Thyroid gland (tissue), 4 donors: Measurements from ENCODE around the gene CDH2.

Experiments
- CTCF ChIP-seq, 6 experiments: fragments of 200-600 bp in 3 of 6; fragments of 450-650 bp in 3 of 6; sonication (generic) in 3 of 6; IDR thresholded peaks; one replicate each; pipeline ENCODE4 v1.5.1; 2016 to 2019; ENCODE audit warnings: antibody characterized with exemption in 6 of 6, mild to moderate bottlenecking in 2 of 6, inconsistent platforms in 1 of 6, moderate library complexity in 1 of 6
- POLR2A ChIP-seq, 2 donors: fragments of 450-650 bp; IDR thresholded peaks; one replicate each; pipeline ENCODE4 v1.6.1; 2017; ENCODE audit warnings: antibody characterized with exemption in 2 of 2, mild to moderate bottlenecking in 2 of 2, moderate library complexity in 1 of 2

DNA sequence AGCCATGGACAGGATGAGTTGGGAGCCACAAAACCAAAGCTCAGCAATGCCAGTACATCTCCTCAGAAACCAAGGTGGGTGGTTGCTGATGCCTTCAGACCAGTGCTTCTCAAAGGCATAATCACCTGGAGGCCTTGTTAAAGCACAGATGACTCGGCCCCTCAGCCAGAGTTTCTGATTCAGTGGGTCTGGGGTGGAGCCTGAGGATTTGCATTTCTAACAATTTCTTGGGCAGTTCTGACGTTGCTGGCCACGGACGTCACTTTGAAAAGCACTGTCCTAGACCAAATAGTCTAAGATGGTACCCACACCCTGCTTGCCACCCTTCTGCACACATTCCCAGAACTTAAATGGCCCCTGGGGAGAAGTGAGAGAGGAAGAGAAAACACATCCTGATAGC lies 24.1 kb upstream of the CDH2 start:
- no peak for TF ChIP-seq CTCF (IDR thresholded peaks at IDR 0.05)
- TF ChIP-seq POLR2A (IDR thresholded peaks at IDR 0.05), result no peak
